ENCODE measurements around the gene DNAH2. TPM values are rescaled to one million over a fixed set of nuclear protein-coding genes. Genes with fewer than 3 reads are reported as not detected.

Gene DNAH2
- total and polyA plus RNA-seq, 9 of the 15 experiments (the other 6 are each of a cell fraction or from before 2014, with no cell fraction given): 0.03 TPM; not detected in 8

DNA sequence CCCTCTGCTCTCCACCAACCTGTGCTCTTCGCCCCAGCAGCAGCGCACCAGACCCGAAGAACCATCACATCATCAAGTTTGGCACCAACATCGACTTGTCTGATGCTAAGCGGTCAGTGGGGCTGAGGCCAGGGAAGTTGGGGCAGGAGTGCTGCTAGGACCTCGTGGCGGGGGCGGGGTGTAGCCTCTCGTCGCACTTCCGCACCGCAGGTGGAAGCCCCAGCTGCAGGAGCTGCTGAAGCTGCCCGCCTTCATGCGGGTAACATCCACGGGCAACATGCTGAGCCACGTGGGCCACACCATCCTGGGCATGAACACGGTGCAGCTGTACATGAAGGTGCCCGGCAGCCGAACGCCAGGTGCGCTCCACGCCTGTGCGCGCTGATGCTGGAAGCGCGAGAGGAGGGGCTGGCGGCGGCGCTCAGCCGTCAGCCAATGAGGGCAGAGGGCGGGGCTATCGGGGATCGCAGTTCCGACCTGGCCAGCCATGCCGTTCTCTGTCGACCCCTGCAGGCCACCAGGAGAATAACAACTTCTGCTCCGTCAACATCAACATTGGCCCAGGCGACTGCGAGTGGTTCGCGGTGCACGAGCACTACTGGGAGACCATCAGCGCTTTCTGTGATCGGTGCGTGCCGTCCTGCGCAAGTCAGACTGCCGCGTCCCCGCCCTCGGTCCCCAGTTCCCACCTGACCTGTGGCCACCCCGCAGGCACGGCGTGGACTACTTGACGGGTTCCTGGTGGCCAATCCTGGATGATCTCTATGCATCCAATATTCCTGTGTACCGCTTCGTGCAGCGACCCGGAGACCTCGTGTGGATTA lies 134.1 kb downstream of the DNAH2 start:
- H2AFZ ChIP-seq (ENCODE audit: low read depth, low read length): no peak overlapping the region
- H3K79me2 ChIP-seq (ENCODE audit: control insufficient read depth, insufficient read depth, low read length): peaks cover 6% of the 10 kb centered on the region; the same call in 1 of the 3 replicates
- peaks cover 56% of the 10 kb centered on the region; the same call in 2 of the 3 replicates for H3K36me3 ChIP-seq (ENCODE audit: control insufficient read depth, insufficient read depth, low read length)
- 92% methylated on average over 17 of the region's 60 CpGs for WGBS (ENCODE audit: insufficient coverage, low coverage, missing lambda C conversion rate)
- BruUV-seq (replicated peaks): no TSS peak
- no peak overlapping the region for H3K4me2 ChIP-seq (ENCODE audit: insufficient read depth, low read length)
- ChIA-PET CTCF (ENCODE audit: low intra/inter-chr PET ratio) (interaction anchor here (0.6 to 1.3 kb wide), 2 partner anchors 29 to 108 kb away, joined by 3 to 8 read pairs; no protein-coding TSS in a partner anchor), POLR2A (interaction anchor here (1.0 to 1.1 kb wide), 2 partner anchors 10 to 19 kb away, joined by 4 read pairs; no protein-coding TSS in a partner anchor)
- no peaks in the 10 kb centered on the region for H4K20me1 ChIP-seq (replicated peaks; ENCODE audit: control insufficient read depth, insufficient read depth, low read length)
- no peak overlapping the region for H3K4me3 ChIP-seq
- no peak overlapping the region for H3K27ac ChIP-seq (ENCODE audit: extremely low read depth, low read depth, low read length)
- no peaks in the 10 kb centered on the region for H3K27me3 ChIP-seq (ENCODE audit: control insufficient read depth in 2 of 2, insufficient read depth in 2 of 2, low read length in 2 of 2)
- H3K9ac ChIP-seq (ENCODE audit: insufficient read depth in 1 of 2, low read depth in 2 of 2, low read length in 2 of 2): no peak overlapping the region
- H3K9me1 ChIP-seq (ENCODE audit: control insufficient read depth, insufficient read depth, low read length): no peaks in the 10 kb centered on the region
- FAIRE-seq (no peak), ATAC-seq (peak; percentile 61), DNase-seq (ENCODE audit: extremely low read depth in 1 of 4, low spot score in 3 of 4) (peak; percentile 51 to 64 (median 54))
- intact Hi-C loops (cut with micrococcal nuclease): loop anchor here (10.0 kb wide), 1 partner anchor 107 kb away; no protein-coding TSS in a partner anchor
- in situ Hi-C loops (cut with MboI): no loop called here
- peaks cover 5 to 38% of the 10 kb centered on the region in 2 experiments; a peak in 3 of 5 replicates for H3K4me1 ChIP-seq (replicated peaks in 1 of 2; ENCODE audit: control insufficient read depth in 2 of 2, insufficient read depth in 2 of 2, low read length in 2 of 2)
- H3K9me3 ChIP-seq (replicated peaks; ENCODE audit: control insufficient read depth, insufficient read depth, low read depth, low read length): no peaks in the 10 kb centered on the region
- TF ChIP-seq ZBTB7A (IDR thresholded peaks at IDR 0.05; ENCODE audit: borderline replicate concordance, control insufficient read depth, low read depth, low read length): peak; percentile 41; the same call in 1 of the 2 replicates
- no peak for TF ChIP-seq BRCA1 (IDR thresholded peaks at IDR 0.05)
- TF ChIP-seq BRCA1 (CRISPR knock-in tag; IDR thresholded peaks at IDR 0.05): no peak
- peak; percentile 62 for TF ChIP-seq RBFOX2 (IDR thresholded peaks at IDR 0.05; ENCODE audit: low read depth, low read length)
- peak; percentile 5 for TF ChIP-seq CTCFL (IDR thresholded peaks at IDR 0.05; ENCODE audit: borderline replicate concordance, insufficient read depth, low read depth, low read length, poor library complexity, severe bottlenecking)
- no peak for TF ChIP-seq ZBTB8A (IDR thresholded peaks at IDR 0.05; ENCODE audit: partially characterized antibody)
- peak; percentile 66 for TF ChIP-seq POLR2G (IDR thresholded peaks at IDR 0.05; ENCODE audit: low read depth, low read length)
- no peak for TF ChIP-seq TCFL5 (CRISPR knock-in tag; conservative IDR thresholded peaks at IDR 0.05)
- TF ChIP-seq, protein P1, sequence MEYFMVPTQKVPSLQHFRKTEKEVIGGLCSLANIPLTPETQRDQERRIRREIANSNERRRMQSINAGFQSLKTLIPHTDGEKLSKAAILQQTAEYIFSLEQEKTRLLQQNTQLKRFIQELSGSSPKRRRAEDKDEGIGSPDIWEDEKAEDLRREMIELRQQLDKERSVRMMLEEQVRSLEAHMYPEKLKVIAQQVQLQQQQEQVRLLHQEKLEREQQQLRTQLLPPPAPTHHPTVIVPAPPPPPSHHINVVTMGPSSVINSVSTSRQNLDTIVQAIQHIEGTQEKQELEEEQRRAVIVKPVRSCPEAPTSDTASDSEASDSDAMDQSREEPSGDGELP (CRISPR knock-in tag; IDR thresholded peaks at IDR 0.05; ENCODE audit: borderline replicate concordance): peak; percentile 66; the same call in 1 of the 2 replicates
- 0 out of 4 replicates have a peak, but pooled peaks of 1 of the 2 experiments have one; percentile 16 for TF ChIP-seq MAZ (CRISPR knock-in tag; conservative IDR thresholded peaks at IDR 0.05 in 1 of 2, IDR thresholded peaks at IDR 0.05 in 1 of 2)
- TF ChIP-seq ZFPM2 (CRISPR knock-in tag; IDR thresholded peaks at IDR 0.05): no peak
- peak; percentile 17 for TF ChIP-seq RBM22 (IDR thresholded peaks at IDR 0.05; ENCODE audit: low read depth, low read length, poor library complexity, severe bottlenecking)
- TF ChIP-seq, protein P2, sequence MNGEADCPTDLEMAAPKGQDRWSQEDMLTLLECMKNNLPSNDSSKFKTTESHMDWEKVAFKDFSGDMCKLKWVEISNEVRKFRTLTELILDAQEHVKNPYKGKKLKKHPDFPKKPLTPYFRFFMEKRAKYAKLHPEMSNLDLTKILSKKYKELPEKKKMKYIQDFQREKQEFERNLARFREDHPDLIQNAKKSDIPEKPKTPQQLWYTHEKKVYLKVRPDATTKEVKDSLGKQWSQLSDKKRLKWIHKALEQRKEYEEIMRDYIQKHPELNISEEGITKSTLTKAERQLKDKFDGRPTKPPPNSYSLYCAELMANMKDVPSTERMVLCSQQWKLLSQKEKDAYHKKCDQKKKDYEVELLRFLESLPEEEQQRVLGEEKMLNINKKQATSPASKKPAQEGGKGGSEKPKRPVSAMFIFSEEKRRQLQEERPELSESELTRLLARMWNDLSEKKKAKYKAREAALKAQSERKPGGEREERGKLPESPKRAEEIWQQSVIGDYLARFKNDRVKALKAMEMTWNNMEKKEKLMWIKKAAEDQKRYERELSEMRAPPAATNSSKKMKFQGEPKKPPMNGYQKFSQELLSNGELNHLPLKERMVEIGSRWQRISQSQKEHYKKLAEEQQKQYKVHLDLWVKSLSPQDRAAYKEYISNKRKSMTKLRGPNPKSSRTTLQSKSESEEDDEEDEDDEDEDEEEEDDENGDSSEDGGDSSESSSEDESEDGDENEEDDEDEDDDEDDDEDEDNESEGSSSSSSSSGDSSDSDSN (IDR thresholded peaks at IDR 0.05; ENCODE audit: borderline replicate concordance in 1 of 2, low read depth in 2 of 2, low read length in 2 of 2): no peak
- TF ChIP-seq HMGN3 (IDR thresholded peaks at IDR 0.05; ENCODE audit: borderline replicate concordance, extremely low read depth, insufficient read length, low read depth, low read length): peak; percentile 33

All from K562 (cell line).